COLO668 (cell line): Measurements from ENCODE around the gene OR52J3.
"Not testable (repeated sequence)": the region's sequence is repeated elsewhere in the genome, so short reads cannot be mapped to it uniquely, and the experiment has no call there.

ENCODE experiments used
- DNase-seq: peaks from one replicate; lab custom pipeline; 2025; ENCODE audit not compliant: unreplicated experiment; lab: John Stamatoyannopoulos, UW

Gene OR52J3

DNA sequence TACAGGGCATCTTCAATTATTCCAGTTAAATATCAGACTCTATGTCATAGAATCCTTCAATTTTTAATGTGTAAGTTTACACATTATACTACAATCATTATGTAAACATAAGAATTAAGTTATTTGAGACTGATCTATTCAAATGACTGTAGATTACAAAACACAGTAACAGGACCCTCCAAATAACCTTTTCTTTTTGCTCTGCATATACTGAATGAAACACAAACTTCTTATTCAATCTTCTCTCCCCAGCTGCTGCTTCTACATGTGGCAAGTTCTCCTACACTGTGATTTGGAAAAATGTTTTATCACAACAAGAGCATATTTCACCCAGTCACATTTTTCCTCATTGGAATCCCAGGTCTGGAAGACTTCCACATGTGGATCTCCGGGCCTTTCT, at the start of gene OR52J3:
TSS of gene OR52J3 (plus strand) at position 301 of the 400 bp plus-strand sequence. CDS start at position 301, 0 bp downstream.
- no peak for DNase-seq

DNA sequence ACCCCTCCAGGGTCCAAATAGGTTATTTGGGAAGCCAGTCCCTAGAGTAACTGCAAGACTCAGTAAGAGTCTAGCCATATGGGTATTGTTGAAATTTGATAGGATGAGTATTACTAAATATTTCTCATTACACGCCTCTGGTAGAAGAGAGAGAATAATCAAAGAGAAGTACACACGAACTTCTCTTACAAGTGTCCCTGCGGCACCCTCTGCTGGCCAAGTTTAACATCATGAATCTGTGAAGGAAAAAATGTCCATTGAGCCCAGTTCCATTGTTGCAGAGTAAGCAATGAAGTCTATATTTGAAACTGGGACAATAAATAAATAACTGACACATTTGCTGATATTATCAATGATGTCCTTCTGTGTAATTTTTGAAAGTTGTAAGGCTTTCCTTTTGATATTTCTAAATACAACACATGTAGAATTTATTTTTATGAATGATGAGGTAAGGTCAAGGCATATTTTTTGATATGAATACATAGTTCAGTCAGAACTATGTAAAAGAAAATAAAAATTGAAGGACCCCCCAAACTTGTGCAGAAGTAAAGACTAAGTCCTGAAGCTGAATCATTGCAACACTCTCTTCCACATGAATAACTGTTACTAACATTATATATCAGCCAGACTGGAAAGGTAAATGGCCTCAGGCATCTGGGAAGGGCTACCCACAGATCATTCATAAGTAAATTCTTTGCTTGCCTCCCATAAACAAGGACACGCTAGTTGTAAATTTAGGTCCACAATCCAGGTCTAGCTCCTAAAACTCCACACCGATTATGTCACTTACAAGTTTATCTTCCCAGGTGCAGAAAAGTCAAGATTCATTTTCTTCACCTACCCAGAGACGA, 41.7 kb upstream of the OR52J3 start:
- peak; percentile 84 for DNase-seq

DNA sequence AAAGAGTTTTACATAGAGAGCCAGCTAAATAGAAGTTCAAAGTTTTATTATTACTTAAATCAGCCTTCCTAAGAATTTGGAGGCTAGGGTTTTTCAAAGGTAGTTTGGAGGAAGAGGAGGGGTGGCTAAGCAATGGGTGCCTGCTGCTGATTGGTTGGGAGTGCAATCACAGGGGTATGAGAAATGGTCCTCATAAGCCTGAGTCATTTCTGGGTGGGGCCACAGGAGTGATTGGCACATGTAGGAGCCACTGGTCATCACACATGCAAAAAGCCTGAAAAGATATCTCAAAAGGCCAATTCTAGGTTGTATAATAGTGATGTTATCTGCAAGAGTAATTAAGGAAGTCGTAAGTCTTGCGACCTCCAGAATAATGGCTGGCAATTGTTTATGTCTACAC, 38.8 kb upstream of the OR52J3 start:
- no peak for DNase-seq

DNA sequence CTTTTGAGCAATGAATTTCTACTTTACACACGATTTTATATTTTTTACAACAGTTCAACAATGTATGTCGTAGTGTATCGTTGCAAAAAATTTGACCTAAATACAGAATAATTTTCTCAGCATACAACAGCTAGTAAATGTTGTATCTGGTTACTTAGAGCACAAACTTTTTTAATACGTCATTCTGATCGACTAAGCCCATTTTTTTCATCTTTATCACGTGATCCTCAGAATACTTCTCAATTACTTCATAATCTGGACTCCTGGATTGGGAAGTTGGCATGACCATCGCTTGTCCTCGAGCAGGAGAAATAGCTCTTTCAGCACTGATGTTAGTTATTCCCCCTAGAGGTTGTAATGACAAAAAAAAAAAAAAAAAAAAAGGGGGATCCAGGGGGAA, 35.1 kb upstream of the OR52J3 start:
- DNase-seq = no peak

DNA sequence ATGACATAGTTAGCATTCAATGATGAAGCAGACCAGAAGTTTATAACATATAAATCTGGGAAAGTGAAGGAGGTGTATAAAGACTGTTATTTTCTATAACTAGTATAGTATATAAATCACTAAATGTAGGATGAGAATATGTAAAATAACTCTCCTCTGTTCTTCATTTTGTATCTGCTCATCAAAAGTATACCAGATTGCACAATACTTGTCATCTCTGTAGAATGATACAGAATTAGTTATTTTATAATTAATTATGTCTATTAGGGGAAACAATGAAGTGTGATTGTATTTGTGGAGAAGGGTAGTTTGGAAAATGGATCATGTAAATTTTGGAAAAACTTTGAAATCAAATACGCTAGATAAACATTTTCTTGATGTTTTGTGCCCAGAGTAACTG, 33.3 kb upstream of the OR52J3 start:
- no peak for DNase-seq

DNA sequence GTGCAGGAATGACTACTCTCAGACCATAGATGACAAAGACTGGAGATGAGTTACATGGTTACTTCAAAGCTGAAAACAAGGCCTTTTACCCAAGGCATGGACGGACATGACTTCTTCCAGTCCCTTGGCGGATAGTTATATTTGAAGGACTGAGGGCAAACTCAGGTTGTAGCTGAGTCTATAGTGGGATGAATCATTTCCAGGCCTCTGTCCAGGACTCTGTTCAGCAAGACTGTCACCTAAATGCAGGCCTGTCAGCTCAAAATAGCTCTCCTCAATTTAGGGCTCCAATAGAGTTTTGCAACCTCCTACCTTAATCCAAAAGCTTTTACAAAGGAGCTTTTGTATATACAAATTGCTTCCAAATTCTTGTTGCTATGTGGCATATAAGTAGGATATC, 24.3 kb upstream of the OR52J3 start:
- DNase-seq = no peak

DNA sequence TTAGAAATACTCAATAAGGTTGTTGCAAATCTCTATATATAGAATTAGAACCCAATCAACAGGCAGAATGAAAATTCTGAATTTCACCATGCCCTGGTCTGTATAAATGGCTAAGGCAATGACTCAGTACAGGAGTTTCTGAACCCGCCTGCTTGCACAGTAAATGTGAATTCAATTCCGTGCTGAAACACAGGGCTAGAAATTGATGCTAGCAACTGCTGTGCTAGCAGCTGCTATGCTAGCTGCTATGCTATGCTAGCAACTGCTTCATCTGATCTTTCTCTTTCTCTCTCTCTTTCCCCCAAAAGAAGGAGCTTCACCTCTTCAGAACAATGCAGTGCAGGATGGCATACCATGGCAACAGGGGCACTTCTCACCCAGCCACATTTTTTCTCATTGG, 9.7 kb upstream of the OR52J3 start:
- DNase-seq = no peak

DNA sequence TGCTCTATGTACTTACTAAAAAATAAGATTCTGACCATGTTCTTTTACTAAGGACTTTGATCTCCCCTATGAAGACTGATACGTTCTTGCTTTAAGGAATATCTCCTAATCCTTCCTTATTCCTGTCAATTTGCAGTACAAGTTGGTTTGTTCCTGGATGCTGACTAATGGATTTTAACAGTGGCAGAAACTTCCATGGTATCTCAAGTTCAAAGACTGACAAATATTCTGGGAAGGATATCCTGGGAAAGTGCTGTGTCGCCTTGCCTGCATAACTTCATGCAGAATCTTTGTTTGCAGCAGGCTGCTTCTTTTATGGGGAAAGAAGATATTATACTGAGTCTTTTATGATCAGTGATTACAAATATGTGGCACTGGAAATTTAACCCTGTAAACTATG, 8.4 kb upstream of the OR52J3 start:
- no peak for DNase-seq

DNA sequence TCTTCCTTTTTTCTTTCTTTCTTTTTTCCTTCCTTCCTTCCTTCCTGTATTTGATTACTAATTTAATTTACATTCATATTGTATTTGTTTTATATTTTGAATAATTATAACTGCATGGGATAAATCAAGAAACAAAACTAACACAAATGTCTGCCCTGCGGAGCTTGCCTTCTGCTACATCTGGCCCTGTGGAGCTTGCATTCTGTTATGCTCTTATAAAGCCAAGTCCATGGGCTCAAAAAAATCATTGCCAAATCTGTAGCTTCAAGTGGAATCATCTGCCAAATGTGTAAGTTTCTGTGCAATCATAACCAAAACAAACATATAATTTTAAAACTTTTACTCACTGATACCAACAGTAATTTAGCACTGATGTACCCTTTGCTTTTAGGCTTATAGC, 8.0 kb upstream of the OR52J3 start:
- no peak for DNase-seq

DNA sequence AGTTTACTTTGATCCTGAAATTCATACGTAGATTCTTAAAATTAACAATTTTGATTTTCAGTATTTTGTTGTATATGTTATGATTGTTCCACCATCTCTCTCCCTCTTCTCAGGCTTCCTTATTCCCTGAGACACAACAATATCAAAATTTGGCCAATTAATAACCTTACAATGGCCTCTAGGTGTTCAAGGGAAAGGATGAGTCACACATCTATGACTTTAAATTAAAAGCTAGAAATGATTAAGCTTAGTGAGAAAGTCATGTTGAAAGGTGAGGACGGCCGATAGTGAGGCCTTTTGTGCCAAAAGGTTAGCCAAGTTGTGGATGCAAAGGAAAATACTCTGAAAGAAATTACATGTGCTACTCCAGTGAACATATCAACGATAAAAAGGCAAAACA, 5.5 kb upstream of the OR52J3 start:
- no peak for DNase-seq

DNA sequence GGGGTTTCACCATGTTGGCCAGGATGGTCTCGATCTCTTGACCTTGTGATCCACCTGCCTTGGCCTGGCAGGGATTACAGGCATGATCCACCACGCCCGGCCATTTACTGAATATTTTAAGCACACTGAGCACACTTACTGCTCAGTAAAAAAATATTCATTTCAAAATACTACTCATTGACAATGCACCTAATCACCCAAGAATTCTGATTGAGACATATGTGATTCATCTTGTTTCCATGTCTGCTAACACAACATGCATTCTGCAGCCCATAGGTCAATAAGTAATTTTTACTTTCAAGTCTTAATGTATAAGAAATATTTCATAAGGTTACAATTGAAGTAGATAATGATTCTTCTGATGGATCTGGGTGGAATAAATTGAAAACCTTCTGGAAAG, 4.2 kb upstream of the OR52J3 start:
- no peak for DNase-seq

DNA sequence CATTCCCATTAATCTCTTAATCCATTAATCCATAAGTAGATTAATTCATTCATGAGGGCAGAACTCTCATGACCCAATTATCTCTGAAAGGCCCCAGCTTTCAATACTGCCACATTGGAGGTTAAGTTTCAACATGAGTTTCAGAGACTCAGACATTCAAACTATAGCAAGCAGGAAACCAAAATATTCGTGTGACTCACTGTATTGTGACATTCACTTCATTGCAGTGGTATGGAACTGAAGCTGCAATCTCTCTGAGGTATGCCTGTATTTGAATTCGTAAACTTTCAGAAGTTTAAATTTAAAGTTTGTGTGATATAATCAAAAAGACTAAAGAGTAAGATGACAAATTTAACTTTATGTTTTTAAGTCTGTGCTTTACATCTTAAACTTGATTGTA, 2.9 kb upstream of the OR52J3 start:
- DNase-seq = no peak

DNA sequence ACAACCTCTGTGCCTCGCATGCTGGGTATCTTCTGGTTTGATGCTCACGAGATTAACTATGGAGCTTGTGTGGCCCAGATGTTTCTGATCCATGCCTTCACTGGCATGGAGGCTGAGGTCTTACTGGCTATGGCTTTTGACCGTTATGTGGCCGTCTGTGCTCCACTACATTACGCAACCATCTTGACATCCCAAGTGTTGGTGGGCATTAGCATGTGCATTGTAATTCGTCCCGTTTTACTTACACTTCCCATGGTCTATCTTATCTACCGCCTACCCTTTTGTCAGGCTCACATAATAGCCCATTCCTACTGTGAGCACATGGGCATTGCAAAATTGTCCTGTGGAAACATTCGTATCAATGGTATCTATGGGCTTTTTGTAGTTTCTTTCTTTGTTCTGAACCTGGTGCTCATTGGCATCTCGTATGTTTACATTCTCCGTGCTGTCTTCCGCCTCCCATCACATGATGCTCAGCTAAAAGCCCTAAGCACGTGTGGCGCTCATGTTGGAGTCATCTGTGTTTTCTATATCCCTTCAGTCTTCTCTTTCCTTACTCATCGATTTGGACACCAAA, 516 bp downstream of the OR52J3 start:
- no peak for DNase-seq

DNA sequence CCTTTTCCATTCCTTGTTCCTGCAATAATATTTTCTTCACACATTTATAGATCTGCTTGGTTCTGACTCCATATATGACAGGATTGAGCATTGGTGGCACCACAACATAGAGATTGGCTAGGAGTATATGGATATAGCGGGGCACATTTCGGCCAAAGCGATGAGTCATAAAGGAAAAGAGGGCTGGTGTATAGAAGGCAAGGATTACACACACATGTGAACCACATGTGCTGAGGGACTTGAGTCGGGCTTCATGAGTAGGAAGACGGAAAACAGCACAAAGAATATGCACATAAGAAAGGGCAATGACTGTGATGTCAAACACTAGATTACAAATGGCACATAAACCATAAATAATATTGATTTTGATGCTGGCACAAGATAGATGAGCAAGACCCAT, 12.4 kb downstream of the OR52J3 start:
- not testable (repeated sequence) for DNase-seq

DNA sequence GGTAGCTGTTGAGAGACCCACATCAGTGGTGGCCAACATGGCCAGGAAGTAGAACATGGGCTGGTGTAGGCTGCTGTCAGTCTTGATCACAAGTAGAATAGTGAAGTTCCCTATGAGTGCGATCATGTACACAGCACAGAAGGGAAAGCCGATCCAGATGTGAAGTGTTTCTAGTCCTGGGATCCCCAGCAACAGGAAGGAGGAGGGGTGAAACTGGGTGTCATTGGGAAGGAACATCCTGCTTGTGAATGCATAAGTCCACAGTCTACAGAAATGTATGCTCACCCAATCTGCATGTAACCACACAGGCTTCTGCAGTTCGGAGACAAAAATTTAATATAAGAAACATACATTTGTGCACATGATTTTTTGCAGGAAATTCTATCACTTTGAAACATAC, 13.1 kb downstream of the OR52J3 start, which contains the start of gene OR52E2:
TSS of gene OR52E2 (minus strand) at position 237 of the 400 bp plus-strand sequence. CDS start at position 237, 0 bp downstream.
- no peak for DNase-seq

DNA sequence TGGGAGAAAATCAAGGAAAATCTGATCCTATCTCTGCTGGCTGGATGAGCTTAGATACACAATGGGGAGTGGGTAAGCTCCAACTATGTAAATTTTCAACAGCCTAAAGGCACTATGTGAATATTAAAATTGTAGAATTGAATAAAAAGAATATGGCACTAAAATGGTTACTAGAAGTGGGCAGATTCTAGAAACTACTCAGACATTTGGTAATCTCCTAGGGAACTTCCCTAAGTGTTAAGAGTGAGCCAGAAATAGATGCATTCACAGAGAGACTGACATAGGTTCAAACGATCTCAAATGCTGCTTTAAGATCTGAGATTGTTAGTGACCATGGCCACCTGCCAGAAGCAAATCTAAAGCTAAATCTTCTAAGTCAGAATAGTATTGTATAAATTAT, 18.7 kb downstream of the OR52J3 start:
- no peak for DNase-seq

DNA sequence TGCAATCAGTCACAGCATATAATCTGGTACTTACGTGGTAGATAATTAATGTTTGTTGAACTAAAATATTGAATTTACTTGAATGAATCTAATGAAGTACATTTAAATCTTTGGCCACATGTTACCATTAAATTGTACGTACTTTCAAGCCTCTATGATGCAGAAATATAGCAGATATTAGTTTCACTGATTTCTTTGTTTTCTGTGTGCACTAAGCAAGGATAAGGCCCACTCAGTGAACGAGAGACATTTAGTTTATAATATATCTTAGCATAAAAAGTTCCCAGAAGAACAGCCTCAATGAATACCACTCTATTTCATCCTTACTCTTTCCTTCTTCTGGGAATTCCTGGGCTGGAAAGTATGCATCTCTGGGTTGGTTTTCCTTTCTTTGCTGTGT, 22.9 kb downstream of the OR52J3 start, which contains the start of gene OR52E1:
TSS of gene OR52E1 (plus strand) at position 301 of the 400 bp plus-strand sequence.
- no peak for DNase-seq

DNA sequence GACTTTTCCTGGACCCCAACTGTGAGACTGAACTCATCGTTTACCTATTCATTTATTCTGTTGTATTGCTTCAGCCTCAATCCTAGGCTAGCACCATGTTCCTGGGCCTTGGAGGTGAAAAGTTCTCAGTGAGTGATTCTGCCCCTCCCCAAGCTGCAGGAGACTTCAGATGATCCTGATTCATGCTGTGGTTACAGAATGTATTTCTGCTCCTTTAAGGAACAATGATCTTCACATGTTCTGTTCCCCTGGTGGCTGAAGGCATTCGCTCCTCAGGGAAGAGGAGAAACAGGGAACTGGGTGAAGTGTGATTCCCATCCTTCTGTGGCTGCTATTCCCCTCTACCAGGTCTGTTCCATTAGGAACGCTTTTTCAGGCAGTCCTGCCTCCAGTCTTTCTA, 25.5 kb downstream of the OR52J3 start:
- DNase-seq = no peak

DNA sequence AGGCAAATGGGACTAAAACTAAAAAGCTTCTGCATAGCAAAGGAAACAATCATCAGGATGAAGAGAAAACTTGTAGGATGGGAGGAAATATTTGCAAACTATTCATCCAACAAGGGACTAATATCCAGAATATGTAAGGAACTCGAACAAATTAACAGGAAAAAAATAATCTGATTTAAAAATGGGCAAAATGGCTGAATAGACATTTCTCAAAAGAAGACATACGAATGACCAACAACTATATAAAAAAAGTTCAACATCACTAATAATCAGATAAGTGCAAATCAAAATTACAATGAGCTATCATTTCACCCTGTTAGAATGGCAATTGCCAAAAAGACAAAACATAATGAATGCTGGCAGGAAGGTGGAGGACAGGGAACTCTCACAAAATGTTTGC, 35.1 kb downstream of the OR52J3 start:
- DNase-seq = no peak

DNA sequence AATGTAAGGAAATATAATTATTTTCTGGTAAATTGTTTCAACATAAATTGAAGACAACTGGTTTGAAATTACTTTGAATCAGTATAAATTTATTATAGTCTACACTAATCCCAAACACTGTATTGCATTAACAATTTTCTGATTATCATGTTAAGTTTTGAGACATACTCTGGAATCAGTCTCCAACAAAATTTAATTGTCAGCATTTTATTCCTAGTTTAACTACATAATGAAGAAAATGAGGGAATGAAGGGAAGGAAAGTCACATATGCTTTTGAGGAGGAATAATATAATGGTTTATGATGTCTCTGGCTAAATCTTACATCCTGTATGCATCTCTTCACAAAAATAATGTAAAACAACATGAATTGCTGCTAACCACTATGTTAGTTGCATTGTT, 37.3 kb downstream of the OR52J3 start:
- DNase-seq = no peak

DNA sequence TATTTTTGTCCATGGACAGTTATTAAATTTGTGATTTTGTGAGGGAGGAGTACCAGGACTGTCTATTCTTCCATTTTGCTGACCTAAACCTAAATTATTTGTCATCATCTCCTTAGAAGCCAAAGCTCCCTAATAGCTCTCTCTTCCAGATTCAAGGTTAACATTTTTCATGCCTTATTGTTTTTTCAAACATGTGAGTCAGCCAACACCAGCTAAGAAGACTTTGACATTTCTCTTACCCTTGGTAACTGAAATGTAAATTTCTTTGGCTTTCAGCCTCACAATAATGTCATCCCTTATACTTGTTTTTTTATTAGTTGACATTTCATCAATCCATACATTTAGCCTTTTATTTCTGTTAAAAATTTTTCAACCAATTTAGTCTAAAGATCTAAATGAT, 42.2 kb downstream of the OR52J3 start:
- no peak for DNase-seq

DNA sequence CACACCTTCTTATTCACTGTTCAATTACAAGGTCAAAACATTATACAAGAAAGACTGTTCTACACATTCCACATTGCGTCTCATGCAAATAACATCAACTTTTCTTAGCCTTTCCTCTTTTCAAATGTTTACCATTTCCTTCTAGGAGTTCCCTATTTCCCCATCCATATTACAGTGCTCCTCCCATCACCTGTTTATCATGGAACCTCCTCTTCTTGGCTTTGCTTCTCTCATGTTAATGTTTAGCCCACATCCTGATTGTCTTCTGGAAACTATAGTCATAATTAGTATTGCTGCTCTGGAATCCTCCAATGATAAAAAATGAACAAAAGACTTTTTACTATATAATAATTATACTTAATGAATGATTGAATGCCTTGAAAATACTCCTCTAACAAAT, 44.3 kb downstream of the OR52J3 start:
- no peak for DNase-seq
